Kidney tubule cell (primary cell): ENCODE results near the gene BICD1.
"Not testable (repeated sequence)": the region's sequence is repeated elsewhere in the genome, so short reads cannot be mapped to it uniquely, and the experiment has no call there.

Experiments used
- DNase-seq: peaks from one replicate; pipeline ENCODE4 v3.0.0-alpha.2; 2018; ENCODE audit warnings: low spot score

BICD1 gene

DNA sequence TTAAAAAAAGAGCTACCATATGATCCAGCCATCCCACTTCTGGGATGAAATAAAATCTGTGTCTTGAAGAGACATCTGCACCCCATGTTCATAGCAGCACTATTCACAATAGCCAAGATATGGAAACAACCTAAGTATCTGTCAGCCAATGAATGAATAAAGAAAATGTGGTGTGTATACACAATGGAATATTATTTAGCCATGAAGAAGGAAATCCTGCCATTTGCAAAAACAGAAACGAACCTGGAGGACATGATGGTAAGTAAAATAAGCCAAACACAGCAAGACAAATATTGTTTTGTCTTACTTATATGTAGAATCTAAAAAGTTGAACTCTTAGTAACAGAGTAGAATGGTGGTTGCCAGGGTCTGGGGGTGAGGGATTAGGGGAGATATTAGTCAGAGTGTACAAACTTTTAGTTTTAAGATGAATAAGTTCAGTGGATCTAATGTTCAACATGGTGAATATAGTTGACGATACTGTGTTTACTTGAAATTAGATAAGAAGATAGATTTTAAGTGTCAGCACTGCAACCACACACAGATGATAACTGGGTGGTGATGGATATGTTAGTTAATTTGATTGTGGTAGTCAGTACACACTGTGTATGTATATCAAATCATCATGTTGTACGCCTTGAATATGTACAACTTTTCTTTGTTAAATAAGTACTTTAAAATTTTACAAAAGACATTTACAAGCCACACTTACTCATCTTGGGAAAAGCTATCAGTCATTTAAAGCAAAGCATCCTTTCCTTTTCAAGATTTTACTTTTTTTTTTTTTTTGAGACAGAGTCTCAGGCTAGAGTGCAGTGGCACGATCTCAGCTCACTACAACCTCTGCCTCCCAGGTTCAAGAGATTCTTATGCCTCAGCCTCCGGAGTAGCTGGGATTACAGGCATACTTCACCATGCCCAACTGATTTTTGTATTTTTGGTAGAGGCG lies 89.9 kb downstream of the BICD1 start:
- DNase-seq, result no peak

DNA sequence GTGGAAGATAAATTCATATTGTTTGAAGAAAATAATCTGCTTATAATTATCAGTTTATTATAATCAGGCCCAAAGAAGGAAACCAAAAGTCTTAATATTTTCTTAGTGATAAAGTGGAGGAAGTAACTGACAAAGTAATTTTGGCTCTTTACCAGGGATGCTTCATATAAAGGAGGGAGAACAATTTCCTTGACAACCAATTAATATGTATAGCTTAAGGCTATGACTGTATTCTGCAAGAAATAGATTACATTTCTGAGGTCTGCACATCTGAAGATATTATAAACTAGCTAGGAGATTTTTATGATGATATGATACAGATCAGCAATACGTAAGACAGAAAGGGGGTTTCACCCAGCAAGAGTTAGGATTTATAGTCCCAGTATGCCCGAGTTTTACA lies 90.8 kb downstream of the BICD1 start:
- DNase-seq, result no peak

DNA sequence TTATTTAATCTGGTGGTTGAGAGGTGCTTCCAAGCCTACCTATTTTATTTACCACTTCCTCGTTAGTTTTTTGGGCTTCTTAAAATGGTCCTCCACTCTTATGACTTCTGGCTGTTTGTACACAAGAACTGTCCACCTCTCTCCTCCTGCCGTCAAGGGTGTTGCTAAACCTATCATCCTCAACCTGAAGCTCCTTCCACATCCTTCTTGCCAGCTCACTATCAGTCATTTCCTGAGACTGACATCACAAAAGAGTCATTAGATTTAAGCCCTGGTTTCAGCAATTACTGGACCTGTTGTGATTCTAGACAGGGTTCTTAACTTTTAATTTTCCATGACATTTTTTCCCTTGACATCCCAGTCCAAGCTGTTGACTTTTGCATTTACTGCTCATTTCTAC lies 91.9 kb downstream of the BICD1 start:
- peak; percentile 88 for DNase-seq

DNA sequence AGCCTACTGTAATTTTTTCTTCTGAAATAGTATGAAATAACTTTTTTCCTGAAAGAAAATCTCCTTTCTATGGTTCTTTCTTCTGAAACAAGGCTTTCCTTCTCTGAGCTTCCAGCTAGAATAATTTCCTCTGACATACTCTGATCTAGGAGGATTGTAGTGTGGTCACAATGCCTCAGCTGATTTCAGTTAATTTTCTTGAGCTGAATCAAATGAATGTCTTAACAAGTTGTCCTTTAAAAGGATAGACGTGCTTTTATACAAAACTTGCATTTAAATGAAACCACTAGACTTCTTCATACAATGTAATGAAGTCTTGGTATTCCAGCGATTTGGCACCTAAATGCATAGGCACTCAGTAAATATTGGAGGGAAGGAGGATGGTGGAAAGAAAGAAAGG lies 94.4 kb downstream of the BICD1 start:
- no peak for DNase-seq

DNA sequence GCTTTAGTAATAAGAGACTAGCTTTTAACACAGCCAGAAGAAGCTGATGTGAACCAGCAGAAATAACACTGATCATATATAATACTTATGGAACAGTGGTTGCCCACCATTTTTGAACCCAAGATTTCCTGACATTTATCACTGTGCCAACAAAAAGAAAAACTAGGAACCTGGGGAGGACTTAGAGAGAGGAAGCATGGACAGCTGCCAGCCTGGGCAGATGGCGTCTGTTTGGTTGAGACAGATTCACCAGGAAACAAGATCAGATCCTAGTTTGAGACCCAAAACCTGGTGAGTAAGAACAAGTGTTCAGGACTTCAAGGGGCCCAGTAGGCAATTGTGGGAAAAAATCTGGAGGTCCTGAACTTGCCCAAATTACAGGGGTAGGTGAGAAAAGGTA lies 95.3 kb downstream of the BICD1 start:
- no peak for DNase-seq

DNA sequence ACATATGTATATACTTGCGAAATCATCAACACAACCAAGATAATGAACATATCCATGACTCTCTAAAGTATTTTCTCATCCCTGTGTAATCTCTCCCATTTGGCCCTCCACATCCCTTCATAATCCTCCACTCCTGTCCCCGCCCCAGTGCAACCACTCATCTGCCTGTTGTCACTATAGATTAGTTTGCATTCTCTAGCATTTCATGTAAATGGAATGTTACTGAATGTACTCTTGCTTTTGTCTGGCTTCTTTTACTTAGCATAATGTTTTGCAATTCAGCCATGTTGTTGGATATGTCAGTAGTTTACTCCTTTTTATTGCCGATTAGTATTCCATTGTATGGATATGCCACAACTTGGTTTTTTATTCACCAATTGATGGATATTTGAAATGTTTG lies 99.1 kb downstream of the BICD1 start:
- no peak for DNase-seq

DNA sequence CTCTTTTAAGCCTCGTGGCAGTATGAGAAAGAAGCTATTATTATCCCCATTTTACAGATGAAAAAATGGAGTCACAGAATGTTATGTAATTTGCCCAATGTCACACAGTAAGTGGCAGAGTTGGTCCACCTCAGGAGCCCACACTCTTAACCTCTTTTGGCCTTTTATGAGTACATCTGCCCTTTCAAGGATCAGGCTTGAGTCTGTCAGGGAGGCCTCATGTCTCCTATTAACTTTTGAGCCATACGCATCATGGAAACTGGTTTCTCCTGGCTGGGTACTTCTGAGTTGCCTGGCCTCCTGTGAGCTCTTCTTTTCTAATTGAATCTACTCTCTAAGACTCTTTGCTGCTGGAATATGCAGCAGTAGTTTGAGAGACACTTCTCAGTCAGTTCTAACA lies 101.7 kb downstream of the BICD1 start:
- no peak for DNase-seq

DNA sequence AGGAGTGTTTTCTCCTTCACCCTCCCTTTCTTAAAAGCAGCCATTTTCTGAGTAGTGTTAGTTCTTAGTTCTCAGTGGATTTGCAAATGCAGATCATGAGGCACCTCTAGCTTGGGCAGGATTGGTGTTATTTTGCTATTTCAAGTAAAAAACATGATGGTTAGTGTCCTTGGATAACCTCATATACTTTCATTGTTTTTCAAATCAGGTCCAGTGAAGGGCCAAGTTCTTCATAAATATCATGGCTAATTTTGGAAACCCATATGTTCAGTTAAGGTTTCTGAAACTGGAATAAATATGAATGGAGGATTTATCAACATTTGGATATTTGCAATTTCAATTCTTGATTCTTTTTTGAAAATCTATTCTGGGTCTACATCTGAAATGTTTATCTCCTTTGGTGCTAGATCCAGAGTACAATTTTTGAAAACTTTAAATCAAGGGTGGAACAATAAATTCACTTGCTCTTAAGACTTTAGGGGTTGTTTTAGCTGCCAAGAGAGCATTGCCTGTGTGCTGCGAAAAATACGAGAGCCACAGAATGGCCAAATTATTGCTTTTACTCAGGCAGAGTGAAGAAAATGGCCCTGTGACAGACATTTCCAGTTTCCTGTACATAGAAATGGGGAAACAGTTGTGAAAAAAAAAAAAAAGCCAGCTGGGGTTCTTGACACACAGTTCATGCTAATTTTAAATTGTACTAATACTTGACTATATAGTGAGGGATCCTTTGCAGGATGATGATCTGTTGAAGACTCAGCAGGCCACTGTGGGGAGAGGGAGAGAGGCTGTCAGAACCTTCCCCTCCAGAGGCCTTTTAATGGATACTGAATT lies 104.6 kb downstream of the BICD1 start:
- DNase-seq, result no peak

DNA sequence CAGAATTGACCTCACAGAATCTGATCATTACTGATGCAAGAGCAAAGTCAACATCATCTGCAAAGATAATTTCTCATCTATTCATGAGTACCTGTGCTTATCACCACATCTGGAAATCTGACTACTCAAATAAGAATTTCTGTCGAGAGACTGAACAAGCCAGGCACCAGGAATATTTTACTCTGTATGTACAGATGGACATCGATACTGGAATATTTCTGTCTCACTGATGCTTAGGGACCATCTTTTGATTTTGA lies 105.2 kb downstream of the BICD1 start:
- DNase-seq, result no peak

DNA sequence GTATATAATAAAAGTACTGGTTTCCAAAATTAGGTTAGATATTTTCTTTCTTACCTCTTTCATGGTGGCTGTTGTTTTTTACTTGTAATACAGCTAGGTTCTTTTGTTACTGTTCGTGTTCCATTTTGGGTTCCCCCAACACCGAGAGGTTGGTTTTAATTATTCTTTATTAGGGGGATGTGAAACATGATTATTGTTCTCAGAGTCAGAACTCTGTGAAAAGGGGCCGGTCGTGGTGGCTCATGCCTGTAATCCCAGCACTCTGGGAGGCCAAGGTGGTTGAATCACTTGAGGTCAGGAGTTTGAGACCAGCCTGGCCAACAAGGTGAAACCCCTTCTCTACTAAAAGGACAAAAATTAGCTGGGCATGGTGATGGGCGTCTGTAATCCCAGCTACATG lies 108.1 kb downstream of the BICD1 start:
- DNase-seq, result no peak

DNA sequence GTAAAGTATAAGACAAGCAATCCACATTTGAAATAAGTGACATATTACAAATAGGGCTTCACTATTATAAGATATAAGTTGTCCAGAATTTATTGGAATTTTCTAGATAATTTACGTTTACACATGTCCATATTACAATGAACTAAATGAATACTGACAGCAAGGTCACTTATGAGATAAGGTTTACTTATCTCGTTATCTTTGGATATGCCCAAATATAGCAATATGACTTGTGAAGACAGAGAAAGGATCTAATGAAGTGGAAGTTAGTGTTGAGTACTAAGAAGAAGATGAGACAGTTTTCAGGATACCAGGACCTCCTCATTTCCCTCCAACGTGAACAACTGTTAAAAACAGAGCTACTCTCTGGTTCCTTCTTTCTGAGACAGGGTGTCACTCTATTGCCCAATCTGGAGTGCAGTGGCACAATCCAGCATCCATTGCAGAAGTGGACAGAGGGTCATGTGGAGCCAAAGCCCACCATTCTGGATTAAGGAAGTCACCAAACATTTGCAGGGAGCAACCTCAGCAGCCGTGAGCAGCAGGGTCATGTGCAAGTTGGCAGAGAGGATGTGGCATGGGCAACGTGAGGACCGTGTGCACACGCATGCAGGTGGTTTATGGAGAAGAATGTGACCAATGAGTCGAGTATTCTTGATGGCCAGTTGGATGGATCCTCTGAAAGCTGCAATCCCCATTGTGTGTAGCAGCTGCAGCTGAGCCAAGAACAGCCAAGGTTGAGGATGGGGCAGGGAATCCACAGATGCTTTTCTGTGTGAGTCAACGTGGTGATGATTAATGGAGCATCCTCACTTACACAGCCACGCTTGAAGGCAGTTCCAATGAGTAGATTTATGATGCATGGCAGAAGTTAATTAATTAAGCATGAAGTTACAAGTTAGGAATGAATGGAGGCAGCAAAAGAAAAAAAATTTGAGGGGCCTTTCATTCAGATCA lies 111.0 kb downstream of the BICD1 start:
- DNase-seq, result peak; percentile 100

DNA sequence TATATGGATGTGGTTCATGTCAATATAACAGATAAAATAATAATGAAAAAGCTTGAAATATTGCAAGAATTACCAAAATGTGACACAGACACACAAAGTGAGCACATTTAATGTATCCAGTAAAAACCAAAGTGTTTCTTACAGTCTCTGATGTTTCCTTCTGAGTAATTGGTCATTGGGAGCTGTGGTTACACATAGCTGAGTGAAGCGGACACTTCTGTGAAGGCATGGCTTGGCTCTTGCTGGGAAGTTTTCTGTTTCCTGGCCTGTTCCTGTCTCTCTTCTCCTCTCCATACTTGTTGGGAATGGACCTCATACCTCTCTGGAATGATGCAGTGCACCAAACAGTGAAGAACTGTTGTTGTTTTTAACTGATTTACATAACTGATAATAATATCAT lies 117.3 kb downstream of the BICD1 start:
- peak; percentile 25 for DNase-seq

DNA sequence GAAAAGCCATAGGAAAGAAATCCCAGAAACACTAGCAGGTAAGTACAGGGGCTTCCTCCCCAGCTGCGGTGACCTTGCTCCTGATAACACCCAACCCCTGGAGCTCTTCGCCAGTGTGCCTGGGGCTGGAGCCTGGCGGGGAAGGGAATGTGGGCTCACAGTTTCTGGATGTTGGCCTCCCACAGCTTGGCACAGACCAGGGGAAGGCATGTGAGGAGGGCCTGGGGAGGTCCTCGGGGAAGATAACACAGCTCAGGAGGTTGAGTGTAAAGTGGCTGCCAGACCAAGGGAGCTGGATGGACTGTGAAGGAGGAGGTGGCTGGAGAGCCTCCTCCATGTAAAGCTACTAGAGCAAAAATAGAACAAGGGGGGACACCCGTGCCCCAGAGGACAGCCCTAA lies 120.1 kb downstream of the BICD1 start:
- no peak for DNase-seq

DNA sequence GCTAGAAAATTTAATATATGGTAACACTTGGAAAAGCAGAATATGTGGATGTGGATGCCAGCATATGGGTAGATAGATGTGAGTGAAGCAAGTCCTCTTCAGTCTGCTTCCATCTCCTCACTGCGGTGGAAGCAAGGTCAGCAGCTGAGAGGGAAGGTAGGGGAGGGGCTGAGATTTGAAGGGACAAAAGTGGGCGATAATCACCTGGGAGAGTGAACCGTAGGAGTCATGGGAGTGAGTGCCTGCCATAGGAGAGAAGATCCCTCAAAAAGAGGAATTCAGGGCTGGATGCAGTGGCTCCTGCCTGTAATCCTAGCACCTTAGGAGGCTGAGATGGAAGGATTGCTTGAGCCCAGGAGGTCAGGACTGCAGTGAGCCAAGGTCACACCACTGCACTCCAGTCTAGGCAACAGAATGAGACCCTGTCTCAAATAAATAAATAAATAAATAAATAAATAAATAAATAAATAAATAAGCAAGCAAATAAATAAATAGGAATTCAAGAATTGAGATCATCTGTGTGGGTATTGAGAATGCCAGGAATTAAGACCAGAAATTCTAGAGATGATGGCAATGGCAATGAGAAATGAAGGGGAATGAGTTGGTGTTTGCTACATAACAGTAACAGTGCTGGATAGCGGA lies 123.4 kb downstream of the BICD1 start:
- DNase-seq, result no peak

DNA sequence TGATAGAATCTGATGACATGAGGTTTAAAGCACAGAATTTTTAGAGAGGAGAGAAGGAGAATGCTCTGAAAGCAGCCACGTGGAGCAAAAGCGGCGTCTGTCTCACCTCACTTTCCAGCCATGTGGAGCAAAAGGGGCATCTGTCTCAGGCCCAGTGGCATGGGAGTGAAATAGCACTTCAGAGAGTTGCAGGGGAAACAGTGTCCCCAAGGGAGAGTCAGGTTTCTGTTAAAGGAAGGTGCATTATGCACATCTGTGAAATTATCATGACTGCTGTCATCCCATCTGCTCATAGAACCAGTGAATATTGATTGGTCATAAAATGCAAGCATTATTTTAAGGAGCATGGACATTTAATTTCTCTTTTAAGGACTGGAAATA lies 124.0 kb downstream of the BICD1 start:
- no peak for DNase-seq

DNA sequence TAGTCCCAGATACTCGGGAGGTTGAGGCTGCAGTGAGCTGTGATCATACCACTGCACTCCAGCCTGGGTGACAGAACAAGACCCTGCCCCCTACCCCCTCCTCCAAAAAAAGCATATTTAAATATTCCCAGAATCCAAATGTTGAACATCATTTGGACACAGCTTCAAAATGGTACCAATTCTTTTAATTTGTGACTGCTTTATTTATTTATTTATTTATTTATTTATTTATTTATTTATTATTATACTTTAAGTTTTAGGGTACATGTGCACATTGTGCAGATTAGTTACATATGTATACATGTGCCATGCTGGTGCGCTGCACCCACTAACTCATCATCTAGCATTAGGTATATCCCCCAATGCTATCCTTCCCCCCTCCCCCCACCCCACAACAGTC lies 124.7 kb downstream of the BICD1 start:
- DNase-seq, result not testable (repeated sequence)

DNA sequence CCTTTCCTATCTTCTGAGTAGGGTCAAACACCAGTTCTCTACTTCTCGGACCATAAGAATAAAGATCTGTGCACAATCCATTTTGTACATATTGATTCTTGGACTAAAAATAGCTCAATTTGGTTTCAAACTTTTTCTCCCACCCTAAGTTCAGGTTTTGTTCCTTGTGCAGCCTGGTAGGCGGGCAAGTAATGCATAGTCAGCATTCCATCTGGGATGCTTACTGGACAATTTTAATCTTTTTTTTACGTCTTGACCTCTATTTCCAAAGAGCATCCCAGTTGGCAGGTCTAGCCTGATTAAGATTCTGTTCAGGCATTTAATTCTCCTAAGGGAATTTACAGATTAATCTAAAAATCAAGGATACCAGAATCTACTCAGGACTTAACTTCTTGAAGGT lies 126.9 kb downstream of the BICD1 start:
- no peak for DNase-seq

DNA sequence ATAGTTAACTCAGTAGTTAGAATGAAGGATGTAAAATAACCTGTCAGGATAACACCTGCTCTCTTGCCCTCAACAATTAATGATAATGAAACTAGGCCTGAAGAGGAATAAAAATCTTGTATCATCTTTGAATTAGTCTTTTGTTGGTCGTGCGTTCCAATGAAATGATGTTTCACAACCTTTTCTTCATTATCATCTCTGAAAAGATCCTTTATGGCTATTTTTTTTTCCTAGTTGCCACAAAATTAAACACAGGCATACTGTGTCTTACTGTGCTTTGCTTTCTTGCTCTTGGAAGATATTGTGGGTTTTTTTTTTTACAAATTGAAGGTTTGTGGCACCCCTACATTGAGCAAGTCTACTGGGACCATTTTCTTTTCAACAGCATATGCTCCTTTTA lies 128.6 kb downstream of the BICD1 start:
- no peak for DNase-seq

DNA sequence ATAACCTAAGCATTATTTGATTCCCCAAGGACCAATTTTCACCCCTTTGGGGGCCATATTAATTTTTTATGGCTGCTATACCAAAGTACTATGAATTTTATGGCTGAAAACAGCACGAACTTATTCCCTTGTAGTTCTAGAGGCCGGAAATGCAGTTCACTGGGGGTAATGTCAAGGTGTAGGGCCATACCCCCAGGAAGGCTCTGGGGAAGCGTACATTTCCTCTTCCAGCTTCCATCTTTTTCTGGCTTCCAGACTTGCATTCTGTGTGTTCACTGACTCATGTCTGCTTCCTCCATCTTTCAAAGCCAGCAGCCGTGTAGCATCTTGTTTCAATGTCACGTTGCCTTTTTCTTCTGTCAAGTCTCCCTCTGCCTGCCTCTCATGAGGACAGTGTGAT lies 133.5 kb downstream of the BICD1 start:
- DNase-seq, result peak; percentile 35

DNA sequence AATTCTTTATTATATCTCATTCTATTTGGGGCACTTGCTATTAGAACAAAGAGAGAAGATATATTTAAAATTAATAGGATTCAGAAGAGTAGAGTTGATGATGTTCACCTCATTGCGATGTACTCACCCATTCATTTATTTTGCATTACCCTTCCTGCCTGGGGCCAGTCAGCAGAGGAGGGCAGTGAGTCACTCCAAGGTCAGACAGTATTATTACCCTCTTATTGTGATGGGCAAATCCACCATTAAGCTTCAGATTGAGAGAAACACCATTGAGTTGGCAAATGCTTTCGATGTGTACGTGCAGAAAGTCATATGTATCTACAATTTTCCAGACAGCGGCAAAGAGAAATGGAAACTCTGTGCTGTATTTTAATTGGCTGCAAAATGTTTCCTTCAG lies 134.2 kb downstream of the BICD1 start:
- peak; percentile 65 for DNase-seq

DNA sequence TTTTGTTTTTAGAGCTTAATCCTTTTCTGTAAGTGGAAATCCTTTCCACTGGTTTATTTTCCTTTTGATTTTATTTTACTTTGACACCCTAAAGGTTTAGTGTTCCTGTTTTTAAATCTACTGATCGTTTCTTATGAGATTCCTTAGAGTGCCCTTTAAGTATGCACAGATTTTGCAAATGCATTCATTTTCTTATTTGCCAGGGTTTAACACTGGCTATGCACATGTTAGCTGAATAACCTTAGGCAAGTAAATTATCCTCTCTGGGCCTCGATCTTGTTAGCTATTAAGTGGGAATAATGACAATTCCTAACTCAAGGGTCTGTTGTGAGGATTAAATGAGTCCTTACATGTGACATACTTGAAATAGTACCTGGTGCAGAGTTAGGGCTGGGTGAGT lies 136.0 kb downstream of the BICD1 start:
- no peak for DNase-seq
